D721Med (cell line): Measurements from ENCODE around the gene KCTD11.
A peak's percentile ranks its signal among the peaks of the same experiment; 100 is the strongest.
"Not testable (repeated sequence)": the region's sequence is repeated elsewhere in the genome, so short reads cannot be mapped to it uniquely, and the experiment has no call there.

Source experiments
- DNase-seq: peaks from one replicate; pipeline ENCODE4 v3.0.0; 2011; ENCODE audit warnings: low spot score; ENCODE audit not compliant: insufficient read length
- FAIRE-seq: peaks from 2 replicates; lab custom pipeline; 2011; peaks lifted over from hg19 to GRCh38; lab: Jason Lieb, UNC
- CTCF ChIP-seq: IDR thresholded peaks from 2 replicates; pipeline ENCODE4 v1.5.1; 2012; ENCODE audit warnings: mild to moderate bottlenecking, control low read depth; ENCODE audit not compliant: insufficient read depth; ENCODE audit errors: missing control alignments

Gene KCTD11

GRCh38 chr17:7329374-7329996 lies 22.5 kb upstream of the KCTD11 start:
- no peak for FAIRE-seq
- TF ChIP-seq CTCF = no peak

GRCh38 chr17:7329997-7330637 lies 21.8 kb upstream of the KCTD11 start:
- FAIRE-seq = no peak
- peak; percentile 91 for DNase-seq

More at GRCh38 chr17:7329374-7329996, 22.5 kb upstream of the KCTD11 start:
- DNase-seq = peak; percentile 97

GRCh38 chr17:7330638-7331015 lies 21.3 kb upstream of the KCTD11 start:
- no peak for TF ChIP-seq CTCF
- no peak for DNase-seq
- no peak for FAIRE-seq

More at GRCh38 chr17:7329997-7330637, 21.8 kb upstream of the KCTD11 start:
- no peak for TF ChIP-seq CTCF

GRCh38 chr17:7332111-7332510 lies 19.9 kb upstream of the KCTD11 start:
- DNase-seq (no peak), FAIRE-seq (no peak)
- TF ChIP-seq CTCF = no peak

GRCh38 chr17:7332600-7333069 lies 19.3 kb upstream of the KCTD11 start:
- FAIRE-seq, DNase-seq: not testable (repeated sequence)

GRCh38 chr17:7334938-7335538 lies 16.9 kb upstream of the KCTD11 start:
- DNase-seq = no peak
- no peak for FAIRE-seq
- no peak for TF ChIP-seq CTCF

- not testable (repeated sequence) for DNase-seq, FAIRE-seq
These were observed 16.2 kb upstream of the KCTD11 start for GRCh38 chr17:7335765-7336164.
